H1 (cell line): ENCODE data around the gene SEC24B. TPM values are rescaled to one million over a fixed set of nuclear protein-coding genes. Genes with fewer than 3 reads are reported as not detected.

Experiments used
- CTCF ChIA-PET: fragments of 300-600 bp; sonication (Branson Sonifier 250); formaldehyde crosslinking; loops from one replicate; lab custom pipeline; 2021; ENCODE audit not compliant: partially characterized antibody; lab: Charles Lee
- POLR2A ChIA-PET: fragments of 300-600 bp; sonication (Branson Sonifier 250); formaldehyde crosslinking; loops from one replicate; lab custom pipeline; 2021; ENCODE audit warnings: inconsistent platforms; ENCODE audit not compliant: partially characterized antibody; lab: Charles Lee
- DNase-seq, 2 experiments: peaks; one replicate each; pipeline versions ENCODE4 v3.0.0 to v3.0.0-alpha.2; 2010 to 2022; ENCODE audit warnings: low spot score in 2 of 2, low read depth in 1 of 2, mixed read lengths in 1 of 2
- FAIRE-seq: peaks from 2 replicates; lab custom pipeline; 2011; peaks lifted over from hg19 to GRCh38; lab: Jason Lieb, UNC
- H2AFZ ChIP-seq: 2 replicates; pipeline ENCODE4 v1.8.1; 2012; ENCODE audit warnings: low read length, inconsistent platforms
- H2AK5ac ChIP-seq: 2 replicates; pipeline ENCODE4 v1.6.1; 2013; ENCODE audit warnings: low read depth, low read length
- H2BK120ac ChIP-seq: replicated peaks from 2 replicates; pipeline ENCODE3; 2013; ENCODE audit warnings: low read depth, low read length, inconsistent platforms
- H2BK12ac ChIP-seq: 2 replicates; pipeline ENCODE4 v1.6.1; 2013; ENCODE audit warnings: low read depth, low read length
- H2BK15ac ChIP-seq: 2 replicates; pipeline ENCODE4 v1.6.1; 2013; ENCODE audit warnings: low read length
- H2BK20ac ChIP-seq: 2 replicates; pipeline ENCODE4 v1.6.1; 2013; ENCODE audit warnings: low read length
- H2BK5ac ChIP-seq: 2 replicates; pipeline ENCODE4 v1.6.1; 2013; ENCODE audit warnings: low read depth, low read length
- H3K14ac ChIP-seq: 2 replicates; pipeline ENCODE4 v1.6.1; 2013; ENCODE audit warnings: inconsistent platforms; ENCODE audit not compliant: insufficient read length
- H3K18ac ChIP-seq: 2 replicates; pipeline ENCODE4 v1.6.1; 2013; ENCODE audit warnings: low read length; ENCODE audit errors: extremely low read depth
- H3K23ac ChIP-seq: 2 replicates; pipeline ENCODE4 v1.6.1; 2013; ENCODE audit warnings: inconsistent platforms; ENCODE audit not compliant: insufficient read length
- H3K23me2 ChIP-seq: 2 replicates; pipeline ENCODE4 v1.6.1; 2013; ENCODE audit warnings: low read depth, low read length
- H3K27ac ChIP-seq: 2 replicates; pipeline ENCODE4 v1.6.1; 2011; ENCODE audit warnings: low read depth, low read length, inconsistent platforms
- H3K27me3 ChIP-seq, 4 experiments: replicated peaks in 1 of 4; 1 replicate in 1 of 4; 2 replicates in 3 of 4; pipeline versions ENCODE4 v1.6.1 to v1.8.1; 2011 to 2013; ENCODE audit warnings: low read length in 3 of 4, mild to moderate bottlenecking in 3 of 4, inconsistent platforms in 2 of 4, mixed read lengths in 2 of 4, moderate library complexity in 1 of 4; ENCODE audit not compliant: control insufficient read depth in 3 of 4, insufficient read depth in 3 of 4; ENCODE audit errors: extremely low read depth in 1 of 4
- H3K36me3 ChIP-seq, 4 experiments: 2 replicates each; pipeline versions ENCODE4 v1.6.1 to v1.8.1; 2011 to 2013; ENCODE audit warnings: mild to moderate bottlenecking in 4 of 4, low read length in 3 of 4, moderate library complexity in 2 of 4, control low read depth in 1 of 4, inconsistent platforms in 1 of 4; ENCODE audit not compliant: insufficient read depth in 4 of 4, control insufficient read depth in 2 of 4
- H3K4ac ChIP-seq: replicated peaks from 2 replicates; pipeline ENCODE3; 2013; ENCODE audit warnings: low read length, low read depth, mixed read lengths, inconsistent platforms; ENCODE audit not compliant: insufficient read length
- H3K4me1 ChIP-seq, 4 experiments: replicated peaks in 1 of 4; 1 replicate in 1 of 4; 2 replicates in 3 of 4; pipeline versions ENCODE4 v1.6.1 to v1.8.1; 2011 to 2013; ENCODE audit warnings: low read length in 3 of 4, inconsistent platforms in 2 of 4, mixed read lengths in 1 of 4; ENCODE audit not compliant: insufficient read depth in 4 of 4, control insufficient read depth in 3 of 4
- H3K4me2 ChIP-seq, 2 experiments: 2 replicates each; pipeline versions ENCODE4 v1.6.1 to v1.8.1; 2011 to 2013; ENCODE audit warnings: low read depth in 2 of 2, low read length in 2 of 2, control low read depth in 1 of 2, inconsistent platforms in 1 of 2, mild to moderate bottlenecking in 1 of 2; ENCODE audit not compliant: insufficient read depth in 1 of 2
- H3K4me3 ChIP-seq, 4 experiments: fragments of 200-600, 300-600 bp in 1 of 4; sonication (generic), shearing (Covaris generic), sonication (Bioruptor Twin) in 1 of 4; 2 replicates each; pipeline versions ENCODE4 v1.5.1 to v1.8.1; 2011 to 2016; ENCODE audit warnings: low read length in 4 of 4, low read depth in 3 of 4, control low read depth in 2 of 4, inconsistent platforms in 2 of 4, mild to moderate bottlenecking in 2 of 4, mixed read lengths in 1 of 4, moderate library complexity in 1 of 4; ENCODE audit not compliant: insufficient read depth in 2 of 4; ENCODE audit errors: extremely low read depth in 1 of 4
- H3K56ac ChIP-seq: replicated peaks from 2 replicates; pipeline ENCODE3; 2013; ENCODE audit warnings: low read depth, mild to moderate bottlenecking, mixed read lengths, low read length, inconsistent platforms; ENCODE audit not compliant: insufficient read length
- H3K79me1 ChIP-seq: 2 replicates; pipeline ENCODE4 v1.6.1; 2013; ENCODE audit warnings: low read depth, low read length, control low read depth
- H3K79me2 ChIP-seq, 2 experiments: 2 replicates each; pipeline versions ENCODE4 v1.6.1 to v1.8.1; 2012 to 2013; ENCODE audit warnings: low read length in 2 of 2, mild to moderate bottlenecking in 2 of 2, inconsistent platforms in 1 of 2; ENCODE audit not compliant: insufficient read depth in 2 of 2, control insufficient read depth in 1 of 2
- H3K9ac ChIP-seq, 4 experiments: replicated peaks in 1 of 4; 1 replicate in 1 of 4; 2 replicates in 3 of 4; pipeline versions ENCODE4 v1.6.1 to v1.8.1; 2011 to 2013; ENCODE audit warnings: low read depth in 3 of 4, low read length in 3 of 4, control low read depth in 2 of 4, mild to moderate bottlenecking in 2 of 4, moderate library complexity in 2 of 4, inconsistent platforms in 1 of 4; ENCODE audit errors: extremely low read depth in 1 of 4
- H3K9me3 ChIP-seq, 2 experiments: 2 replicates each; pipeline versions ENCODE4 v1.6.1 to v1.8.1; 2012 to 2013; ENCODE audit warnings: mild to moderate bottlenecking in 2 of 2, moderate library complexity in 2 of 2, control low read depth in 1 of 2, inconsistent platforms in 1 of 2, low read depth in 1 of 2, low read length in 1 of 2, mixed read lengths in 1 of 2; ENCODE audit not compliant: insufficient read depth in 2 of 2
- H4K20me1 ChIP-seq, 2 experiments: replicated peaks in 1 of 2; 2 replicates each; pipeline versions ENCODE3 to v1.8.1; 2011 to 2013; ENCODE audit warnings: inconsistent platforms in 2 of 2, low read length in 2 of 2, mild to moderate bottlenecking in 1 of 2; ENCODE audit not compliant: insufficient read depth in 2 of 2, control insufficient read depth in 1 of 2
- H4K5ac ChIP-seq: 2 replicates; pipeline ENCODE4 v1.6.1; 2013; ENCODE audit warnings: low read length, low read depth, mixed read lengths, inconsistent platforms; ENCODE audit not compliant: insufficient read length
- H4K8ac ChIP-seq: 2 replicates; pipeline ENCODE4 v1.8.0; 2013; ENCODE audit warnings: mild to moderate bottlenecking, moderate library complexity, low read length, inconsistent platforms; ENCODE audit not compliant: insufficient read depth; ENCODE audit errors: extremely low read depth
- H4K91ac ChIP-seq: replicated peaks from 2 replicates; pipeline ENCODE3; 2013; ENCODE audit warnings: low read length, mixed read lengths, inconsistent platforms; ENCODE audit not compliant: insufficient read length
- BCL11A ChIP-seq, 2 experiments: IDR thresholded peaks; one replicate each; pipeline ENCODE4 v1.6.1; 2011; ENCODE audit warnings: low read depth in 2 of 2, low read length in 2 of 2, mild to moderate bottlenecking in 2 of 2
- CBX8 ChIP-seq: fragments of 300-800, 300-1000 bp; sonication (generic); IDR thresholded peaks from 2 replicates; pipeline ENCODE4 v1.7.1; 2016; ENCODE audit warnings: low read depth, low read length, borderline replicate concordance
- CEBPB ChIP-seq: IDR thresholded peaks from 2 replicates; pipeline ENCODE4 v1.6.1; 2012; ENCODE audit warnings: low read depth, low read length
- NANOG ChIP-seq: IDR thresholded peaks from 2 replicates; pipeline ENCODE4 v1.6.1; 2011; ENCODE audit warnings: low read length, low read depth, mild to moderate bottlenecking, inconsistent platforms; ENCODE audit not compliant: insufficient read depth, poor library complexity, severe bottlenecking
- RXRA ChIP-seq: IDR thresholded peaks from 2 replicates; pipeline ENCODE4 v1.6.1; 2011; ENCODE audit warnings: low read depth, mild to moderate bottlenecking, low read length, moderate library complexity; ENCODE audit not compliant: insufficient read depth
- SP4 ChIP-seq: IDR thresholded peaks from 2 replicates; pipeline ENCODE4 v1.6.1; 2012; ENCODE audit warnings: low read length, inconsistent platforms
- TAF1 ChIP-seq: IDR thresholded peaks from 2 replicates; pipeline ENCODE4 v1.6.1; 2011; ENCODE audit warnings: mild to moderate bottlenecking, low read depth, low read length
- WGBS, 2 experiments: shearing (Covaris generic) in 1 of 2; methylation state at CpG; one replicate each; pipeline versions ENCODE4 v1.1.6 to v1.1.7; 2013 to 2015; ENCODE audit warnings: low lambda C conversion rate in 2 of 2, mixed read lengths in 2 of 2, inconsistent platforms in 1 of 2, low coverage in 1 of 2, missing lambda C conversion rate in 1 of 2; ENCODE audit not compliant: insufficient replicate concordance in 2 of 2, insufficient coverage in 1 of 2, insufficient read length in 1 of 2; ENCODE audit errors: extremely low coverage in 1 of 2, missing lambda C conversion rate in 1 of 2; 5-methylcytosine and 5-hydroxymethylcytosine counted together
- polyA plus RNA-seq, 7 experiments: library from polyadenylated mRNA; depleted of rRNA in 3 of 7; stranded (reverse) in 5 of 7; unstranded in 2 of 7; fragments of >200 nt in 5 of 7; fragments of 200-250 nt in 2 of 7; gene quantifications; 1 replicate in 5 of 7; 2 replicates in 1 of 7; 4 replicates in 1 of 7; pipeline versions ENCODE4 v1.2.1 to v1.2.3, GENCODE V29; 2011 to 2013; ENCODE audit warnings: missing spikeins in 2 of 7, mixed read lengths in 2 of 7
- total RNA-seq: library from RNA; stranded (reverse); fragmentation: NEBNext Ultra II Directional; extraction: Animal tissue kit (Norgen Biotek cat#: 25700); gene quantifications from 2 replicates; pipeline ENCODE4 v1.2.1, GENCODE V29; 2021

Gene SEC24B
- total and polyA plus RNA-seq, 2 of the 8 experiments (the other 6 are each of a cell fraction or from before 2014, with no cell fraction given) = 25.6 to 30.9 TPM

DNA sequence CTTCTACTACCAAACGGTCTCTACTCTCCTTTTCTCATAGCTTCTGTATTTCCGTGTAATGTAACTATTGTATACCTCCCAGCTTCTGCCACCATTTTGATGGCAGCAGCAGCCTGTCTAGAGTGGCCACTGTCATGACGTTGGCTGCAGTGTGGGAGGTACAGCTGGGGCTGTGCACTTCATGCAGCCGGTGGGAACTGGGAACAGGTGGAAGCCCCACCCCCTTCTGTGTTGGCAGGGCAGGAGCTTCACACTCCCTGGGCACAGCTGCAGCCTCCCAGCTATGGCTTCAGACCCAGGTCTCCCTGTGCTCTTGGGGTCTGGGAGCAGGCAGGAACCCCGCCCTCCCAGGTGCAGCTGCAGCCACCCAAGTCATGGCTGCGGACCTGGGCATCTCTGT lies 49.8 kb upstream of the SEC24B start:
- no peak overlapping the region for H3K4me3 ChIP-seq
- H4K91ac ChIP-seq = no peak overlapping the region
- no peak overlapping the region for H3K4ac ChIP-seq
- H3K9ac ChIP-seq = no peak overlapping the region
- CTCF ChIA-PET = interaction anchor here (0.6 to 1.1 kb wide), 4 partner anchors 20 to 52 kb away, joined by 3 to 5 read pairs (median 4); no protein-coding TSS in a partner anchor
- no peak overlapping the region for H3K4me2 ChIP-seq
- no peaks in the 10 kb centered on the region for H3K79me1 ChIP-seq
- no peaks in the 10 kb centered on the region for H3K9me3 ChIP-seq
- H4K5ac ChIP-seq = no peak overlapping the region
- H3K23ac ChIP-seq = no peak overlapping the region
- WGBS, 2 experiments = 90% methylated on average over 6 of the region's 6 CpGs; no CpG with 5 or more reads in 1 of the 2 experiments
- H2AK5ac ChIP-seq = no peak overlapping the region
- H3K36me3 ChIP-seq = no peaks in the 10 kb centered on the region
- no peak overlapping the region for H3K27ac ChIP-seq
- H3K4me1 ChIP-seq = peaks cover 1 to 4% (median 3%) of the 10 kb centered on the region in 4 experiments; a peak in 6 of 7 replicates
- H3K56ac ChIP-seq = no peak overlapping the region
- no peak overlapping the region for H3K14ac ChIP-seq
- no peak overlapping the region for H2BK120ac ChIP-seq
- no peaks in the 10 kb centered on the region for H3K23me2 ChIP-seq
- POLR2A ChIA-PET = interaction anchor here (1.5 kb wide), 1 partner anchor 30 kb away, joined by 3 read pairs; no protein-coding TSS in a partner anchor
- no peak overlapping the region for H3K18ac ChIP-seq
- H2BK15ac ChIP-seq = no peak overlapping the region
- no peak overlapping the region for H2BK20ac ChIP-seq
- no peak overlapping the region; the same call in 1 of the 2 replicates for H2BK12ac ChIP-seq
- no peaks in the 10 kb centered on the region for H3K79me2 ChIP-seq
- TF ChIP-seq TAF1 (no peak), CBX8 (no peak), BCL11A (IDR thresholded peaks at IDR 0.05; ENCODE audit: low read depth in 2 of 2, low read length in 2 of 2) (no peak), CEBPB (no peak), RXRA (no peak), NANOG (no peak), SP4 (no peak)
- no peak overlapping the region for H4K8ac ChIP-seq
- H4K20me1 ChIP-seq = no peaks in the 10 kb centered on the region
- no peak overlapping the region; the same call in 1 of the 2 replicates for H2AFZ ChIP-seq
- FAIRE-seq (no peak), DNase-seq (no peak)
- no peaks in the 10 kb centered on the region for H3K27me3 ChIP-seq
- no peak overlapping the region for H2BK5ac ChIP-seq
